ENCODE measurements around the gene FKBP5. TPM values are rescaled to one million over a fixed set of nuclear protein-coding genes. Genes with fewer than 3 reads are reported as not detected.

Gene FKBP5
- total and polyA plus RNA-seq, 2 donors (not counting 3 experiments of a cell fraction or from before 2014, with no cell fraction given) = 16.7 to 56.8 TPM

DNA sequence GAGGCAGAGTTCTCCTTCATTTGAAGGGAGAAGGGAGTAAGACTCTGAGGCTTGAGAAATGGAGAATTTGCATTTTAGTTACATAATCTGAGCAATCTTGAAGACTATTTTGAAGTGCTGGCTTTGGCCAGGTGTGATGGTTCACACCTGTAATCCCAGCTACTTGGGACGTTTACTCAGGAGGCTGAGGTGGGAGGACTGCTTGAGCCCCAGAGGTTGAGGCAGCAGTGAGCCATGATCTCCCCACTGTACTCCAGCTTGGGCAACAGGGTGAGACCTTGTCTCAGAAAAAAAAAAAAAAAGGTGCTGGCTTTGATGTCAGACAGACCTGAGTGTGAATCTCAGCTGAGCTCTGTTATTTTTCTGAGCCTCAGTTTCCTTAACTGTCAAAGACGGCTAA, 35.8 kb upstream of the FKBP5 start:
- Histone ChIP-seq H2AFZ (ENCODE audit: low read depth, low read length) (no peak overlapping the region), H3K9me3 (replicated peaks; ENCODE audit: control insufficient read depth, insufficient read depth, low read length) (no peaks in the 10 kb centered on the region), H3K36me3 (ENCODE audit: control insufficient read depth in 2 of 2, extremely low read depth in 1 of 2, insufficient read depth in 2 of 2, low read length in 2 of 2) (no peaks in the 10 kb centered on the region), H3K4me3 (replicated peaks in 1 of 3; ENCODE audit: insufficient read depth in 1 of 3, low read depth in 1 of 3, low read length in 3 of 3) (no peak overlapping the region), H3K27ac (ENCODE audit: insufficient read depth, low read depth, low read length) (no peak overlapping the region), H3K9me1 (replicated peaks; ENCODE audit: control insufficient read depth, extremely low read depth, insufficient read depth, low read length) (no peaks in the 10 kb centered on the region), H3K9ac (replicated peaks; ENCODE audit: extremely low read depth, insufficient read depth, low read length) (no peak overlapping the region), H3K79me2 (ENCODE audit: control insufficient read depth, insufficient read depth, low read length) (no peaks in the 10 kb centered on the region), H3K27me3 (ENCODE audit: control insufficient read depth in 2 of 2, insufficient read depth in 2 of 2, low read length in 2 of 2) (no peaks in the 10 kb centered on the region), H3K4me1 (ENCODE audit: control insufficient read depth, extremely low read depth, insufficient read depth, low read length) (peaks cover 40% of the 10 kb centered on the region), H4K20me1 (replicated peaks; ENCODE audit: control insufficient read depth, extremely low read depth, insufficient read depth, low read length) (no peaks in the 10 kb centered on the region), H3K4me2 (ENCODE audit: insufficient read depth, low read length) (no peak overlapping the region)
- POLR2A ChIA-PET = no interaction called here
- intact Hi-C loops (cut with micrococcal nuclease) = no loop called here
- TF ChIP-seq, protein P1, sequence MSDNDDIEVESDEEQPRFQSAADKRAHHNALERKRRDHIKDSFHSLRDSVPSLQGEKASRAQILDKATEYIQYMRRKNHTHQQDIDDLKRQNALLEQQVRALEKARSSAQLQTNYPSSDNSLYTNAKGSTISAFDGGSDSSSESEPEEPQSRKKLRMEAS (IDR thresholded peaks at IDR 0.05; ENCODE audit: insufficient read depth, insufficient read length) = no peak
- TF ChIP-seq, protein P2, sequence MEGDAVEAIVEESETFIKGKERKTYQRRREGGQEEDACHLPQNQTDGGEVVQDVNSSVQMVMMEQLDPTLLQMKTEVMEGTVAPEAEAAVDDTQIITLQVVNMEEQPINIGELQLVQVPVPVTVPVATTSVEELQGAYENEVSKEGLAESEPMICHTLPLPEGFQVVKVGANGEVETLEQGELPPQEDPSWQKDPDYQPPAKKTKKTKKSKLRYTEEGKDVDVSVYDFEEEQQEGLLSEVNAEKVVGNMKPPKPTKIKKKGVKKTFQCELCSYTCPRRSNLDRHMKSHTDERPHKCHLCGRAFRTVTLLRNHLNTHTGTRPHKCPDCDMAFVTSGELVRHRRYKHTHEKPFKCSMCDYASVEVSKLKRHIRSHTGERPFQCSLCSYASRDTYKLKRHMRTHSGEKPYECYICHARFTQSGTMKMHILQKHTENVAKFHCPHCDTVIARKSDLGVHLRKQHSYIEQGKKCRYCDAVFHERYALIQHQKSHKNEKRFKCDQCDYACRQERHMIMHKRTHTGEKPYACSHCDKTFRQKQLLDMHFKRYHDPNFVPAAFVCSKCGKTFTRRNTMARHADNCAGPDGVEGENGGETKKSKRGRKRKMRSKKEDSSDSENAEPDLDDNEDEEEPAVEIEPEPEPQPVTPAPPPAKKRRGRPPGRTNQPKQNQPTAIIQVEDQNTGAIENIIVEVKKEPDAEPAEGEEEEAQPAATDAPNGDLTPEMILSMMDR (IDR thresholded peaks at IDR 0.05; ENCODE audit: extremely low read depth in 1 of 2, insufficient read depth in 1 of 2, low read depth in 1 of 2, low read length in 2 of 2) = no peak
- TF ChIP-seq FOS (IDR thresholded peaks at IDR 0.05; ENCODE audit: borderline replicate concordance, insufficient read depth, low read length) (no peak), JUN (IDR thresholded peaks at IDR 0.05; ENCODE audit: borderline replicate concordance, insufficient read depth, insufficient read length, low read depth) (no peak), EZH2 (IDR thresholded peaks at IDR 0.05; ENCODE audit: borderline replicate concordance, low read depth, low read length, severe bottlenecking) (no peak), GATA2 (IDR thresholded peaks at IDR 0.05; ENCODE audit: insufficient read depth, insufficient read length, low read depth, low read length) (no peak), MYC (IDR thresholded peaks at IDR 0.05; ENCODE audit: low read depth, low read length) (no peak), POLR2AphosphoS5 (IDR thresholded peaks at IDR 0.05; ENCODE audit: insufficient read depth, low read depth, low read length) (no peak), POLR2A (IDR thresholded peaks at IDR 0.05; ENCODE audit: low read depth, low read length) (no peak)
- DNase-seq (ENCODE audit: low read depth, low spot score) (no peak), FAIRE-seq (no peak)
- BruUV-seq (replicated peaks) = no TSS peak
- dilution Hi-C loops (cut with MboI; ENCODE audit: extremely low pct_ligation_motif_present, low sequenced_read_pairs) = no loop called here
- CTCF ChIA-PET = interaction anchor here (1.1 to 3.8 kb wide), 3 partner anchors 12 to 202 kb away, joined by 4 to 38 read pairs (median 7); partner anchors contain the start of gene ARMC12
